Measurements from ENCODE around the gene UNC13B. TPM values are rescaled to one million over a fixed set of nuclear protein-coding genes. Genes with fewer than 3 reads are reported as not detected.

The UNC13B gene
- 1 to 10 TPM; 2.7 to 4.0 TPM for total RNA-seq

- intact Hi-C loops (cut with DNase I, micrococcal nuclease), result loop anchor here (1.0 to 5.0 kb wide), 5 partner anchors 45 to 570 kb away; partner anchors contain the start of genes ATOSB (in 1 of the 2), CCDC107 (in 1 of the 2), CREB3 (in 1 of the 2) and RMRP (in 1 of the 2)
- ChIA-PET POLR2A (interaction anchor here (0.7 kb wide), 1 partner anchor 48 kb away, joined by 3 read pairs; no protein-coding TSS in a partner anchor), CTCF (interaction anchor here (0.6 to 2.5 kb wide), 8 partner anchors 14 to 443 kb away, joined by 3 to 10 read pairs (median 4); partner anchors contain the start of genes ATOSB and TESK1)
- Mint-ChIP-seq H3K27ac (peak within 1 kb of the TSS; percentile 4), H3K4me1 (peaks cover 22% of the 10 kb centered on the region), H3K36me3 (ENCODE audit: low read depth) (no peaks in the 10 kb centered on the region), H3K4me3 (peak within 1 kb of the TSS; percentile 84), H3K9me3 (ENCODE audit: low read depth) (no peaks in the 10 kb centered on the region), H3K27me3 (no peaks in the 10 kb centered on the region)
- peak; percentile 93 for ATAC-seq
- peak; percentile 85 for DNase-seq
Measured at GRCh38 chr9:35161713-35162604, at the start of gene UNC13B. Gene UNC13B, plus strand, starts transcription at chr9:35162009. Its CDS starts 275 bp downstream, at chr9:35162284.

GRCh38 chr9:35112257-35113020, 49.4 kb upstream of the UNC13B start:
- CTCF ChIA-PET, result interaction anchor here (0.6 to 3.6 kb wide), 4 partner anchors 9 to 1186 kb away, joined by 3 to 16 read pairs (median 4); partner anchors contain the start of genes FANCG and STOML2
- Mint-ChIP-seq H3K4me1 (peaks cover 58% of the 10 kb centered on the region), H3K27me3 (no peaks in the 10 kb centered on the region), H3K4me3 (peak overlapping the region; percentile 63), H3K36me3 (ENCODE audit: low read depth) (no peaks in the 10 kb centered on the region), H3K27ac (peak overlapping the region; percentile 90), H3K9me3 (ENCODE audit: low read depth) (no peaks in the 10 kb centered on the region)
- intact Hi-C loops (cut with DNase I, micrococcal nuclease), result loop anchor here (5.0 to 10.0 kb wide), 5 partner anchors 532 to 1082 kb away; partner anchors contain the start of genes CLTA (in 1 of the 2), ENHO (in 1 of the 2), HINT2 (in 1 of the 2) and SPAG8 (in 1 of the 2)
- ATAC-seq (no peak), DNase-seq (peak; percentile 36)
- POLR2A ChIA-PET, result interaction anchor here (0.5 to 0.6 kb wide), 2 partner anchors 43 to 770 kb away, joined by 3 to 4 read pairs; no protein-coding TSS in a partner anchor

- peak overlapping the region; percentile 77 for H3K4me3 Mint-ChIP-seq
- intact Hi-C loops (cut with DNase I, micrococcal nuclease), result loop anchor here (2.0 to 10.0 kb wide), 6 partner anchors 531 to 1081 kb away; partner anchors contain the start of genes CCDC107 (in 1 of the 2), CLTA (in 1 of the 2), ENHO (in 1 of the 2) and HINT2 (in 1 of the 2)
- DNase-seq (peak; percentile 88), ATAC-seq (peak; percentile 40)
- no peaks in the 10 kb centered on the region for H3K36me3 Mint-ChIP-seq (ENCODE audit: low read depth)
- no peaks in the 10 kb centered on the region for H3K9me3 Mint-ChIP-seq (ENCODE audit: low read depth)
- CTCF ChIA-PET, result interaction anchor here (0.5 to 3.6 kb wide), 7 partner anchors 10 to 635 kb away, joined by 3 to 16 read pairs (median 5); partner anchors contain the start of gene PIGO
- H3K4me1 Mint-ChIP-seq, result peaks cover 58% of the 10 kb centered on the region
- H3K27ac Mint-ChIP-seq, result peak overlapping the region; percentile 87
- POLR2A ChIA-PET, result interaction anchor here (0.9 to 2.9 kb wide), 6 partner anchors 9 to 467 kb away, joined by 3 to 18 read pairs (median 4); partner anchors contain the start of genes FANCG, GALT, STOML2 and UNC13B
- H3K27me3 Mint-ChIP-seq, result no peaks in the 10 kb centered on the region
Measured at GRCh38 chr9:35114113-35114839, 47.5 kb upstream of the UNC13B start.

- ChIA-PET POLR2A (interaction anchor here (1.2 to 2.9 kb wide), 5 partner anchors 9 to 468 kb away, joined by 3 to 18 read pairs (median 4); partner anchors contain the start of genes FANCG, GALT, STOML2 and VCP), CTCF (interaction anchor here (0.6 to 3.6 kb wide), 6 partner anchors 11 to 439 kb away, joined by 3 to 16 read pairs (median 4); partner anchors contain the start of genes STOML2 and UNC13B)
- no peaks in the 10 kb centered on the region for H3K27me3 Mint-ChIP-seq
- peaks cover 58% of the 10 kb centered on the region for H3K4me1 Mint-ChIP-seq
- ATAC-seq (no peak), DNase-seq (peak; percentile 65)
- H3K36me3 Mint-ChIP-seq (ENCODE audit: low read depth), result no peaks in the 10 kb centered on the region
- no peaks in the 10 kb centered on the region for H3K9me3 Mint-ChIP-seq (ENCODE audit: low read depth)
- intact Hi-C loops (cut with DNase I, micrococcal nuclease), result loop anchor here (1.0 to 10.0 kb wide), 14 partner anchors 36 to 1080 kb away; partner anchors contain the start of genes CCDC107 (in 1 of the 2), CLTA (in 1 of the 2), ENHO (in 1 of the 2) and FANCG (in 1 of the 2)
- peak overlapping the region; percentile 87 for H3K27ac Mint-ChIP-seq
- peak overlapping the region; percentile 77 for H3K4me3 Mint-ChIP-seq
Measured at GRCh38 chr9:35114840-35115628, 46.8 kb upstream of the UNC13B start.

GRCh38 chr9:35115680-35116538, 45.9 kb upstream of the UNC13B start, which contains the start of gene ATOSB:
Gene ATOSB, minus strand, starts transcription at chr9:35115862. Its CDS starts 7,588 bp downstream, at chr9:35108274.
- Mint-ChIP-seq H3K4me1 (peaks cover 51% of the 10 kb centered on the region), H3K27ac (peak within 1 kb of the TSS; percentile 87), H3K4me3 (peak within 1 kb of the TSS; percentile 77), H3K9me3 (ENCODE audit: low read depth) (no peaks in the 10 kb centered on the region), H3K36me3 (ENCODE audit: low read depth) (no peaks in the 10 kb centered on the region), H3K27me3 (no peaks in the 10 kb centered on the region)
- peak; percentile 96 for DNase-seq
- POLR2A ChIA-PET, result interaction anchor here (1.5 to 2.9 kb wide), 3 partner anchors 13 to 469 kb away, joined by 3 to 18 read pairs (median 5); partner anchors contain the start of genes FANCG, GALT and STOML2
- CTCF ChIA-PET, result interaction anchor here (0.5 to 3.6 kb wide), 8 partner anchors 12 to 438 kb away, joined by 3 to 16 read pairs (median 4); partner anchors contain the start of genes STOML2 and UNC13B
- ATAC-seq, result peak; percentile 64
- intact Hi-C loops (cut with DNase I, micrococcal nuclease), result loop anchor here (1.0 to 10.0 kb wide), 25 partner anchors 13 to 1079 kb away; partner anchors contain the start of genes HINT2 (in 2 of the 2), STOML2 (in 2 of the 2), CCDC107 (in 1 of the 2) and CLTA (in 1 of the 2)

GRCh38 chr9:35116539-35116897, 45.3 kb upstream of the UNC13B start:
- intact Hi-C loops (cut with DNase I, micrococcal nuclease), result loop anchor here (1.0 to 10.0 kb wide), 22 partner anchors 13 to 1078 kb away; partner anchors contain the start of genes HINT2 (in 2 of the 2), STOML2 (in 2 of the 2), CLTA (in 1 of the 2) and CREB3 (in 1 of the 2)
- Mint-ChIP-seq H3K4me3 (peak overlapping the region; percentile 77), H3K36me3 (ENCODE audit: low read depth) (no peaks in the 10 kb centered on the region), H3K4me1 (peaks cover 49% of the 10 kb centered on the region), H3K27ac (peak overlapping the region; percentile 87), H3K27me3 (no peaks in the 10 kb centered on the region), H3K9me3 (ENCODE audit: low read depth) (no peaks in the 10 kb centered on the region)
- CTCF ChIA-PET, result interaction anchor here (0.5 to 2.3 kb wide), 19 partner anchors 14 to 619 kb away, joined by 3 to 15 read pairs (median 3); partner anchors contain the start of genes STOML2 and UNC13B
- DNase-seq, result no peak
- POLR2A ChIA-PET, result interaction anchor here (0.6 kb wide), 1 partner anchor 321 kb away, joined by 3 read pairs; no protein-coding TSS in a partner anchor
- no peak for ATAC-seq

GRCh38 chr9:35116898-35117551, 44.8 kb upstream of the UNC13B start:
- Mint-ChIP-seq H3K4me3 (peak overlapping the region; percentile 77), H3K27ac (peak overlapping the region; percentile 87), H3K27me3 (no peaks in the 10 kb centered on the region), H3K4me1 (peaks cover 44% of the 10 kb centered on the region), H3K36me3 (ENCODE audit: low read depth) (no peaks in the 10 kb centered on the region), H3K9me3 (ENCODE audit: low read depth) (no peaks in the 10 kb centered on the region)
- CTCF ChIA-PET, result interaction anchor here (0.6 to 2.3 kb wide), 25 partner anchors 8 to 620 kb away, joined by 3 to 15 read pairs (median 4); partner anchors contain the start of genes STOML2 and UNC13B
- intact Hi-C loops (cut with DNase I, micrococcal nuclease), result loop anchor here (1.0 to 10.0 kb wide), 22 partner anchors 14 to 1078 kb away; partner anchors contain the start of genes HINT2 (in 2 of the 2), STOML2 (in 2 of the 2), CLTA (in 1 of the 2) and CREB3 (in 1 of the 2)
- DNase-seq, result peak; percentile 94
- POLR2A ChIA-PET, result interaction anchor here (0.6 kb wide), 1 partner anchor 321 kb away, joined by 3 read pairs; no protein-coding TSS in a partner anchor
- peak; percentile 66 for ATAC-seq

GRCh38 chr9:35134920-35135319, 26.9 kb upstream of the UNC13B start:
- Mint-ChIP-seq H3K4me1 (no peaks in the 10 kb centered on the region), H3K27me3 (no peaks in the 10 kb centered on the region), H3K9me3 (ENCODE audit: low read depth) (peaks cover 4% of the 10 kb centered on the region), H3K27ac (no peak overlapping the region), H3K4me3 (no peak overlapping the region), H3K36me3 (ENCODE audit: low read depth) (no peaks in the 10 kb centered on the region)
- ATAC-seq, result no peak
- ChIA-PET CTCF (interaction anchor here (0.7 to 1.5 kb wide), 4 partner anchors 9 to 833 kb away, joined by 3 to 4 read pairs (median 3); no protein-coding TSS in a partner anchor), POLR2A (no interaction called here)
- intact Hi-C loops (cut with DNase I, micrococcal nuclease), result loop anchor here in 1 of 2 experiments (10.0 kb wide), 1 partner anchor 310 kb away; no protein-coding TSS in a partner anchor
- DNase-seq, result no peak

Data from activated CD4-positive, alpha-beta T cell treated with anti-CD3 and anti-CD28 coated beads for 36 hours (primary cell).